ENCODE data around the gene FARP1. TPM values are rescaled to one million over a fixed set of nuclear protein-coding genes. Genes with fewer than 3 reads are reported as not detected.

FARP1 gene
- total and polyA plus RNA-seq, 2 of the 8 experiments (the other 6 are each of a cell fraction or from before 2014, with no cell fraction given), result 24.7 to 104 TPM

DNA sequence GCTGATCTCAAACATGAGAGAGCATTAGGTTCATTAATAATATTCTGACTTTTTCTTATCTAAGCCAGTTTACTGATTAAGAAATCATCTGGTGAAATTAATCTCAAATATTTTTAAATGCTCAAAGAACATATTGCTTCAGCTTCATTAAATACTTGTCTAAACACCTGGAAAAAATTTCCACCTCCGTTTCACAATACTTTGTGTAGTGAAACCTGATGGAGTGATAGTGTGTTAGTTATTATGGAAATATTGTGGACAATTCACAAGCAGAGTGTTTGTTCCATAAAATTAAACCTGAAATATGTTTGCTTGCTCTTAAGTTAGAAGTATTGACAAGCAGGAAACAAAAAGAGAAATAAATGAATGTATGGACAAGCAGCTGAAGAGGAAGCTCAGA lies 91.5 kb downstream of the FARP1 start:
- no peak overlapping the region for H2BK12ac ChIP-seq (ENCODE audit: low read depth, low read length)
- no peak overlapping the region for H2BK120ac ChIP-seq (replicated peaks; ENCODE audit: low read depth, low read length)
- H4K8ac ChIP-seq (ENCODE audit: extremely low read depth, insufficient read depth, low read length), result no peak overlapping the region
- no peak overlapping the region for H3K23ac ChIP-seq (ENCODE audit: insufficient read length)
- H3K9ac ChIP-seq (replicated peaks in 1 of 4; ENCODE audit: extremely low read depth in 1 of 4, low read depth in 3 of 4, low read length in 3 of 4), result no peak overlapping the region
- peaks cover 0 to 2% of the 10 kb centered on the region in 2 experiments for H4K20me1 ChIP-seq (replicated peaks in 1 of 2; ENCODE audit: control insufficient read depth in 1 of 2, insufficient read depth in 2 of 2, low read length in 2 of 2)
- peaks cover 0 to 20% of the 10 kb centered on the region in 2 experiments; a peak in 2 of 4 replicates for H3K79me2 ChIP-seq (ENCODE audit: control insufficient read depth in 1 of 2, insufficient read depth in 2 of 2, low read length in 2 of 2)
- TF ChIP-seq, protein P1, sequence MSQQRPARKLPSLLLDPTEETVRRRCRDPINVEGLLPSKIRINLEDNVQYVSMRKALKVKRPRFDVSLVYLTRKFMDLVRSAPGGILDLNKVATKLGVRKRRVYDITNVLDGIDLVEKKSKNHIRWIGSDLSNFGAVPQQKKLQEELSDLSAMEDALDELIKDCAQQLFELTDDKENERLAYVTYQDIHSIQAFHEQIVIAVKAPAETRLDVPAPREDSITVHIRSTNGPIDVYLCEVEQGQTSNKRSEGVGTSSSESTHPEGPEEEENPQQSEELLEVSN (IDR thresholded peaks at IDR 0.05), result no peak
- TF ChIP-seq NRF1 (IDR thresholded peaks at IDR 0.05; ENCODE audit: low read depth, low read length) (no peak), BCL11A (IDR thresholded peaks at IDR 0.05; ENCODE audit: low read depth in 2 of 2, low read length in 2 of 2) (no peak), KDM1A (IDR thresholded peaks at IDR 0.05; ENCODE audit: borderline replicate concordance, low read length) (no peak), BACH1 (IDR thresholded peaks at IDR 0.05; ENCODE audit: low read length) (no peak)
- CTCF ChIA-PET (ENCODE audit: partially characterized antibody), result interaction anchor here (1.4 kb wide), 1 partner anchor 200 kb away, joined by 5 read pairs; no protein-coding TSS in a partner anchor
- H3K18ac ChIP-seq (ENCODE audit: extremely low read depth, low read length), result no peak overlapping the region
- H3K23me2 ChIP-seq (ENCODE audit: low read depth, low read length), result no peaks in the 10 kb centered on the region
- no peak overlapping the region for H3K14ac ChIP-seq (ENCODE audit: insufficient read length)
- H3K79me1 ChIP-seq (ENCODE audit: low read depth, low read length), result peaks cover 4% of the 10 kb centered on the region; the same call in 1 of the 2 replicates
- H3K4me3 ChIP-seq (ENCODE audit: extremely low read depth in 1 of 4, insufficient read depth in 2 of 4, low read depth in 3 of 4, low read length in 4 of 4), result no peak overlapping the region
- no peak overlapping the region for H3K27ac ChIP-seq (ENCODE audit: low read depth, low read length)
- no peak overlapping the region for H2AFZ ChIP-seq (ENCODE audit: low read length)
- no peak overlapping the region for H3K56ac ChIP-seq (replicated peaks; ENCODE audit: insufficient read length, low read depth, low read length)
- H2BK5ac ChIP-seq (ENCODE audit: low read depth, low read length), result no peak overlapping the region
- WGBS, 2 experiments (ENCODE audit: extremely low coverage in 1 of 2, insufficient coverage in 1 of 2, insufficient read length in 1 of 2, insufficient replicate concordance in 2 of 2, low coverage in 1 of 2, low lambda C conversion rate in 2 of 2, missing lambda C conversion rate in 1 of 2), result 82% methylated on average over 1 of the region's 1 CpG; no CpG with 5 or more reads in 1 of the 2 experiments
- FAIRE-seq, result no peak
- DNase-seq (ENCODE audit: low read depth in 1 of 2, low spot score in 2 of 2), result no peak
- no peak overlapping the region for H4K5ac ChIP-seq (ENCODE audit: insufficient read length, low read depth, low read length)
- no peaks in the 10 kb centered on the region for H3K27me3 ChIP-seq (replicated peaks in 1 of 4; ENCODE audit: control insufficient read depth in 3 of 4, extremely low read depth in 1 of 4, insufficient read depth in 3 of 4, low read length in 3 of 4)
- POLR2A ChIA-PET (ENCODE audit: partially characterized antibody), result interaction anchor here (1.0 to 1.6 kb wide), 2 partner anchors 10 to 12 kb away, joined by 3 to 5 read pairs; no protein-coding TSS in a partner anchor
- peaks cover 3 to 5% of the 10 kb centered on the region in 2 experiments; a peak in 2 of 4 replicates for H3K9me3 ChIP-seq (ENCODE audit: insufficient read depth in 2 of 2, low read depth in 1 of 2, low read length in 1 of 2)
- H3K4me2 ChIP-seq (ENCODE audit: insufficient read depth in 1 of 2, low read depth in 2 of 2, low read length in 2 of 2), result no peak overlapping the region
- H4K91ac ChIP-seq (replicated peaks; ENCODE audit: insufficient read length, low read length), result no peak overlapping the region
- peaks cover 0 to 7% (median 2%) of the 10 kb centered on the region in 4 experiments; a peak in 3 of 8 replicates for H3K36me3 ChIP-seq (ENCODE audit: control insufficient read depth in 2 of 4, insufficient read depth in 4 of 4, low read length in 3 of 4)
- peaks cover under 1 to 4% (median under 1%) of the 10 kb centered on the region in 4 experiments; a peak in 5 of 7 replicates for H3K4me1 ChIP-seq (replicated peaks in 1 of 4; ENCODE audit: control insufficient read depth in 3 of 4, insufficient read depth in 4 of 4, low read length in 3 of 4)
- no peak overlapping the region for H2AK5ac ChIP-seq (ENCODE audit: low read depth, low read length)
- H2BK20ac ChIP-seq (ENCODE audit: low read length), result no peak overlapping the region
- no peak overlapping the region for H3K4ac ChIP-seq (replicated peaks; ENCODE audit: insufficient read length, low read depth, low read length)
- H2BK15ac ChIP-seq (ENCODE audit: low read length), result no peak overlapping the region

Data from H1 (cell line).